ENCODE results near the gene AMN.

DNA sequence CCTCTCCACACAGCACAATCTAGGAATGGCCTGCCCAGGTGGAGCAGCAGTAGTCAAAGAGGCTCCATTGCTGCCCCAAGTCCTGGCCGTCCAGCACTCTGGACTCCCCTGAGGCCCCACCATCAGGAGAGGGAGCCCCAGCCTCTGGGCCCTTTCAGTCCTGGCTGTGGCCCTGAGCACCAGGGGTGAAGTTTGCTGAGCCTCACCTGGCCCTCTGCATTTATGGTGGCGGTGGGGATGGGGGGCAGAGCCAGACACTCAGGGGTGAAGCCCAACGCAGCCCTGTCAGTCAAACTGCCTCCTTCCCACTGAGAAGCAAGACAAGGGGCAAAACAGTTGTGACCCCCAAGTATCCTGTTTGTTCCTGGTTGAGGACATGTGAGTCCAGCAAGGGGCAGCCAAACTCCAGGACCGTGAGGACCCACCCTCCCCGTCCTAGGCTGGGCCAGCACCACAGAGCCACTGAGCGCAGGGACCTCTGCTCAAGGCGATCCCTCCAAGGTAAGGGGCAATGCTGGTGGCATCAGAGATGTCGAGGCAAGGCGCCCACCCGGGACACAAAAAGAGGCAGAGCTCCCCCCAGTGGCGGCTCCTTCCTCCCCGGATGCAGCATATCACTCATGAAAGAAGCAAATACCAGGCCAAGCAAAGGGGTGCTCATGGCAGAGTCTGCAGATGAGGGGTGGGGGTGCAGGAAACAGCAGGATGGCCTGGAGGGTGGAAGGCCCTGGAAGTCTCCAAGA lies 4.8 kb upstream of the AMN start:
- TF ChIP-seq SMC3 (conservative IDR thresholded peaks at IDR 0.05; ENCODE audit: poor library complexity) (peak; percentile 42), POLR2AphosphoS5 (IDR thresholded peaks at IDR 0.05) (no peak), TAF1 (IDR thresholded peaks at IDR 0.05; ENCODE audit: low read depth) (no peak), EP300 (conservative IDR thresholded peaks at IDR 0.05; ENCODE audit: poor library complexity, severe bottlenecking) (no peak), EZH2 (IDR thresholded peaks at IDR 0.05; ENCODE audit: borderline replicate concordance, insufficient read depth, low read length, poor library complexity, severe bottlenecking) (no peak)
- TF ChIP-seq, protein P1, sequence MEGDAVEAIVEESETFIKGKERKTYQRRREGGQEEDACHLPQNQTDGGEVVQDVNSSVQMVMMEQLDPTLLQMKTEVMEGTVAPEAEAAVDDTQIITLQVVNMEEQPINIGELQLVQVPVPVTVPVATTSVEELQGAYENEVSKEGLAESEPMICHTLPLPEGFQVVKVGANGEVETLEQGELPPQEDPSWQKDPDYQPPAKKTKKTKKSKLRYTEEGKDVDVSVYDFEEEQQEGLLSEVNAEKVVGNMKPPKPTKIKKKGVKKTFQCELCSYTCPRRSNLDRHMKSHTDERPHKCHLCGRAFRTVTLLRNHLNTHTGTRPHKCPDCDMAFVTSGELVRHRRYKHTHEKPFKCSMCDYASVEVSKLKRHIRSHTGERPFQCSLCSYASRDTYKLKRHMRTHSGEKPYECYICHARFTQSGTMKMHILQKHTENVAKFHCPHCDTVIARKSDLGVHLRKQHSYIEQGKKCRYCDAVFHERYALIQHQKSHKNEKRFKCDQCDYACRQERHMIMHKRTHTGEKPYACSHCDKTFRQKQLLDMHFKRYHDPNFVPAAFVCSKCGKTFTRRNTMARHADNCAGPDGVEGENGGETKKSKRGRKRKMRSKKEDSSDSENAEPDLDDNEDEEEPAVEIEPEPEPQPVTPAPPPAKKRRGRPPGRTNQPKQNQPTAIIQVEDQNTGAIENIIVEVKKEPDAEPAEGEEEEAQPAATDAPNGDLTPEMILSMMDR (IDR thresholded peaks at IDR 0.05; ENCODE audit: poor library complexity, severe bottlenecking): peak; percentile 27
